Body of pancreas (tissue), 4 donors: ENCODE results near the gene PITPNB.

Experiments
- POLR2A ChIP-seq, 3 donors: fragments of 450-650 bp; IDR thresholded peaks; one replicate each; pipeline ENCODE4 v1.6.1; 2016; ENCODE audit warnings: antibody characterized with exemption in 3 of 3, mild to moderate bottlenecking in 2 of 3
- TF ChIP-seq, protein P1 (sequence below), 7 experiments: fragments of 450-650 bp in 4 of 7; fragments of 200-600 bp in 3 of 7; sonication (generic) in 3 of 7; IDR thresholded peaks; one replicate each; pipeline ENCODE4 v1.5.1; 2016 to 2019; ENCODE audit warnings: antibody characterized with exemption in 7 of 7

DNA sequence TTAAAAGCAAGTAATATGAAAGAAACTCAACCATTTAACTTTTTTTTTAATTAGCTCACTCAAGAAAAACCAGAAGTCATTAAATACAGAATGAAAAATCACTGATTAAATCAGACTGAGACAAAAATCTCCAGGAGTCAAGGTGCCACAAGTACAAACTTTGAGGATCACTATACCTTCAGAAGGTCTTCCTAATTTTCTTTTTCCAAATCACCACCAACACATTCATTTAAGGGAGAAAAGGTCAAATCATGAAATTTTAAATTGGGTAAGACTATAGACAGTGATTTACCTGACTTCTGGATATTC lies 32.3 kb downstream of the PITPNB start:
- TF ChIP-seq POLR2A (IDR thresholded peaks at IDR 0.05) = no peak
- TF ChIP-seq, protein P1, sequence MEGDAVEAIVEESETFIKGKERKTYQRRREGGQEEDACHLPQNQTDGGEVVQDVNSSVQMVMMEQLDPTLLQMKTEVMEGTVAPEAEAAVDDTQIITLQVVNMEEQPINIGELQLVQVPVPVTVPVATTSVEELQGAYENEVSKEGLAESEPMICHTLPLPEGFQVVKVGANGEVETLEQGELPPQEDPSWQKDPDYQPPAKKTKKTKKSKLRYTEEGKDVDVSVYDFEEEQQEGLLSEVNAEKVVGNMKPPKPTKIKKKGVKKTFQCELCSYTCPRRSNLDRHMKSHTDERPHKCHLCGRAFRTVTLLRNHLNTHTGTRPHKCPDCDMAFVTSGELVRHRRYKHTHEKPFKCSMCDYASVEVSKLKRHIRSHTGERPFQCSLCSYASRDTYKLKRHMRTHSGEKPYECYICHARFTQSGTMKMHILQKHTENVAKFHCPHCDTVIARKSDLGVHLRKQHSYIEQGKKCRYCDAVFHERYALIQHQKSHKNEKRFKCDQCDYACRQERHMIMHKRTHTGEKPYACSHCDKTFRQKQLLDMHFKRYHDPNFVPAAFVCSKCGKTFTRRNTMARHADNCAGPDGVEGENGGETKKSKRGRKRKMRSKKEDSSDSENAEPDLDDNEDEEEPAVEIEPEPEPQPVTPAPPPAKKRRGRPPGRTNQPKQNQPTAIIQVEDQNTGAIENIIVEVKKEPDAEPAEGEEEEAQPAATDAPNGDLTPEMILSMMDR (IDR thresholded peaks at IDR 0.05) = no peak
